ENCODE measurements around the gene REXO1. TPM values are rescaled to one million over a fixed set of nuclear protein-coding genes. Genes with fewer than 3 reads are reported as not detected.

The REXO1 gene
- total and polyA plus RNA-seq, 2 of the 13 experiments (the other 11 are each of a cell fraction or from before 2014, with no cell fraction given): 5.0 to 11.2 TPM

- peak; percentile 8; the same call in 1 of the 2 replicates for TF ChIP-seq ZNF83 (CRISPR knock-in tag; IDR thresholded peaks at IDR 0.05; ENCODE audit: borderline replicate concordance)
- TF ChIP-seq MNT (IDR thresholded peaks at IDR 0.05): no peak
- TF ChIP-seq RARA (CRISPR knock-in tag; IDR thresholded peaks at IDR 0.05): 0 out of 2 replicates have a peak, but pooled peaks have one; percentile 22
- peak; percentile 89; the same call in 1 of the 2 replicates for TF ChIP-seq KDM5A (IDR thresholded peaks at IDR 0.05; ENCODE audit: borderline replicate concordance, low read length)
- TF ChIP-seq ZNF33A (CRISPR knock-in tag; IDR thresholded peaks at IDR 0.05; ENCODE audit: borderline replicate concordance): no peak
- no peak for TF ChIP-seq HOXA5 (CRISPR knock-in tag; IDR thresholded peaks at IDR 0.05)
- TF ChIP-seq PPARG (CRISPR knock-in tag; conservative IDR thresholded peaks at IDR 0.05): no peak
- 0 out of 2 replicates have a peak, but pooled peaks have one; percentile 28 for TF ChIP-seq ZBTB38 (CRISPR knock-in tag; IDR thresholded peaks at IDR 0.05)
- 0 out of 2 replicates have a peak, but pooled peaks have one; percentile 35 for TF ChIP-seq ATF7-NPFF (CRISPR knock-in tag; IDR thresholded peaks at IDR 0.05; ENCODE audit: low read depth)
- 0 out of 2 replicates have a peak, but pooled peaks have one; percentile 58 for TF ChIP-seq SAFB2 (CRISPR knock-in tag; IDR thresholded peaks at IDR 0.05; ENCODE audit: borderline replicate concordance, low read depth)
- peak; percentile 80; the same call in 1 of the 2 replicates for TF ChIP-seq ZGPAT (CRISPR knock-in tag; IDR thresholded peaks at IDR 0.05)
- peak; percentile 80; the same call in 1 of the 2 replicates for TF ChIP-seq POGK (CRISPR knock-in tag; conservative IDR thresholded peaks at IDR 0.05)
- TF ChIP-seq MIER3 (CRISPR knock-in tag; IDR thresholded peaks at IDR 0.05; ENCODE audit: borderline replicate concordance): no peak
- TF ChIP-seq ZUFSP (CRISPR knock-in tag; IDR thresholded peaks at IDR 0.05; ENCODE audit: borderline replicate concordance): no peak
- peak; percentile 33; the same call in 1 of the 2 replicates for TF ChIP-seq ZNF44 (CRISPR knock-in tag; IDR thresholded peaks at IDR 0.05)
- TF ChIP-seq ZFY (CRISPR knock-in tag; IDR thresholded peaks at IDR 0.05): peak; percentile 78
- no peak for TF ChIP-seq TMF1 (CRISPR knock-in tag; IDR thresholded peaks at IDR 0.05; ENCODE audit: low read depth)
- no peak for TF ChIP-seq ZNF343 (CRISPR knock-in tag; IDR thresholded peaks at IDR 0.05)
- peak; percentile 53 for TF ChIP-seq SAP130 (CRISPR knock-in tag; IDR thresholded peaks at IDR 0.05; ENCODE audit: low read depth)
- TF ChIP-seq ISL2 (CRISPR knock-in tag; IDR thresholded peaks at IDR 0.05): 0 out of 2 replicates have a peak, but pooled peaks have one; percentile 8
- no peak for TF ChIP-seq ZNF766 (CRISPR knock-in tag; IDR thresholded peaks at IDR 0.05; ENCODE audit: borderline replicate concordance)
Measured at GRCh38 chr19:1848399-1849131, at the start of gene REXO1 (continued).

Measured in HepG2 (cell line).